Measurements from ENCODE around the gene TMEM255B.
"Not testable (repeated sequence)": the region's sequence is repeated elsewhere in the genome, so short reads cannot be mapped to it uniquely, and the experiment has no call there.

The TMEM255B gene

DNA sequence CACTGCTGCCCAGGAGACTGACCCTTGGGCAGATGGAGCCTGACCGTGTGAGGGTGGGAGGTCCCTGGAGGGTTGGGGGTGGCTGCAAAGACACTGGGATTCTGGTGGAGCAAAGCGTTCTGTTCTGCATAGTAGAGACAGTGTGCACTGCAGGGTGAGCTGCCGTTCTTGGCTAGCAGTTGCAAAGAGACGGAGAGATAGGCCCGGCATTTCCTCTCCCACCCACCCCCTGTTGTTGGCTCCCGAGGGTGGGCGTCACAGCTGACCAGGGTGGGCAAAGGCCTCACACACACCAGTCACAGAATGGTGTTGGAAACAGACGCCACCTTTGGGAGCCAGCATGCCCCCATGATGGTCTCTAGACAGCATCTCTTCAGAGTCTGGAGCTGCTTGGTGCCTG is 11.4 kb downstream of the TMEM255B start:
- DNase-seq = no peak

DNA sequence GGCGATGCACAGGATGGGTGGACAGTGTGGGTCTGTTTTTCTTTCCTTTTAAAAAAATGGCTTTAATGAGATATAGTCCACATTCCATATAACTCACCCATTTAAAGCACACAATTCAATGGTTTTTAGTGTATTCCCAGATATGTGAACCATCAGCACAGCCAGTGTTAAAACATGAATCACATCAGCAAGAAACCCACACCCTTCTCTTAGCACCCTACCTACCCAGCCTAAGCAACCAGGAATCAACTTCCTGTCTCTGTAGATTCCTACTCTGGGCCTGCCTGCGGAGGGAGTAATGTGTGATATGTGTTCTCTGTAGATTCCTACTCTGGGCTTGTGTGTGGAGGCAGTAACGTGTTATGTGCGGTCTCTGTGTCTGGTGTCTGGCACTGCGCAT is 11.9 kb downstream of the TMEM255B start:
- DNase-seq = no peak

DNA sequence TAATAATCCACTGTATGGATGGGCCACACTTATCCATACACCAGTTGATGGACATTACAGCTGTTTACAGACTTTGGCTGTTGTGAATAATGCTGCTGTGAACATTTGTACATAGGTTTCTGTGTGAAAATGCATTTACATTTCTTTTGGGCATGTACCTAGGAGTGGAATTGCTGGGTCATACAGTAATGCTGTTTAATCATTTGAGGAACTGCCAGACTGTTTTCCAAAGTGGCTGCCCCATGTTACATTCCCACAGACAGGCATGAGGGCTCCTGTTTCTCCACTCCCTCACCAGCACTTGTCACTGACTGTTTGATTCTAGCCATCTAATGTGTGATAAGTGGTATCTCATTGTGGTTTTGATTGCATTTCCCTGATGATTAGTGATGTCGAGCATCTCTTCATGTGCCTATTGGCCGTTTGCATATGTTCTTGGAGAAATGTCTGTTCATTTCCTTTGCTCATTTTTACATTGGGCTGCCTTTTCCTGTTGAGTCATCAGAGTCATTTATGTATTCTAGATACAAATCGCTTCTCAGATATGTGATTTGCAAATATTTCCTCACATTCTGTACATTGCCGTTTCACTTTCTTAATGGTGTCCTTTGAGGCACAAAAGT is 12.8 kb downstream of the TMEM255B start:
- no peak for DNase-seq

DNA sequence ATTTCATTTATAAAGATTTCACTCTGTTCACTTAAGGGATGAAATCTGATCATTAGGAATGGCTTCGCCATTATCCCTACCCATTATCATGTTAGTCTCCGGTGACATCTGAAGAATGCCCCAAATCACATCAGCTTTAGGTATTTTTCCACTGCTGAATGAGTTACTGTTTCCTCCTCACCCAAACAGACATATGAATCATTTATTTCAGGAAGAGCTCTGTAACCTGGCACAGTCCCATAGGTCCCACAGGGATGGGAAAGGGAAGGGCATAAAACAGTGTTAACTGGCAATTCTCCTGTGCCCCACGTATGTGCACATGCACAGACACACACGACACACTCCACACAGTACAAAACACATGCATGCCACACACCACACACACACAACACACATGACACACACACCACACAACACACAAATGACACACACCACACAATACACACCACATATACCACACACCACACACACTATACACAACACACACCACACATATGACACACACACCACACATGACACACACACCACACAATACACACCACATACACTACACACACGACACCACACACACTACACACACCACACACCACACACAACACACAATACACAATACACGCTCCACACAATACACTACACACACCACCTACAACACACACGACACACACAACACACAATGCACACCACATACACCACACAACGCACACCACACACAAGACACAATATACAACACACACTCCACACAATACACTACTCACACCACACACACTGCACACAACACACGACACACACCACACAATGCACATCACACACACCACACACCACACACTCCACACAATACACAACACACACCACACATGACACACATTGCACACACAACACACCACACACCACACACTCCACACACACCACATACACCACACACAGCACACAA is 15.4 kb downstream of the TMEM255B start:
- no peak for DNase-seq

DNA sequence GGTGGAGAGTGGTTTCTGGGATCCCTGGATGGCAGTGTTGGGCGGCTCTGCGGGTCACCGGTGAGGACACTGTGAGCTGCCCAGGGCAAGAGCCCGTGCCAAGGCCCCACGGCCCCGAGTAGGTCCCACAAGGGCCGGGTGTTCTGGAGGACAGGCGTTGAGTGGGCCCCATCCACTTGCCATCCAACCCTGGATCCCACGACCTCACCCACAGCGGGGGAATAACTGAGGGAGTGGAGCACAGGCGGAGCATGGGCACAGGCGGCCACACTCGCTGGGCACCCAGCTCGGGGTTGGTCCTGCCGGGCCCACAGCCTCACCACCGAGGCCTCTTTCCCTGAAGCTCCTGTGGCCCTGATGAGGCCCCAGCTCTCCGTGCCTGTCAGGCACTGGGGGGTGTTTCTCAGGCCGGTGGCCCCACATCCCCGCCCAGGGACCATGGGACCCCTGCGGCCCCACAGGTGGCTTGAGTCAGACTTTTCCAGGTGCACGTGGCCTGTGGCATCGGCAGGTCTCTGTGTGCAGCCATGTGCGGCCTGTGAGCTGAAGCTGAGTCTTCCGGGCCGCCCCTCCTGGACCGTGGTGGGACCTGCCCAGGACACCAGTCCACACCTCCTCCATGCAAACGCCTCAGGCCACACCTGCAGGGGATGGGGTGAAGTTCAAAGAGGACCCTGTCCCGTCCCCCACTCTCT is 16.6 kb downstream of the TMEM255B start:
- no peak for DNase-seq

DNA sequence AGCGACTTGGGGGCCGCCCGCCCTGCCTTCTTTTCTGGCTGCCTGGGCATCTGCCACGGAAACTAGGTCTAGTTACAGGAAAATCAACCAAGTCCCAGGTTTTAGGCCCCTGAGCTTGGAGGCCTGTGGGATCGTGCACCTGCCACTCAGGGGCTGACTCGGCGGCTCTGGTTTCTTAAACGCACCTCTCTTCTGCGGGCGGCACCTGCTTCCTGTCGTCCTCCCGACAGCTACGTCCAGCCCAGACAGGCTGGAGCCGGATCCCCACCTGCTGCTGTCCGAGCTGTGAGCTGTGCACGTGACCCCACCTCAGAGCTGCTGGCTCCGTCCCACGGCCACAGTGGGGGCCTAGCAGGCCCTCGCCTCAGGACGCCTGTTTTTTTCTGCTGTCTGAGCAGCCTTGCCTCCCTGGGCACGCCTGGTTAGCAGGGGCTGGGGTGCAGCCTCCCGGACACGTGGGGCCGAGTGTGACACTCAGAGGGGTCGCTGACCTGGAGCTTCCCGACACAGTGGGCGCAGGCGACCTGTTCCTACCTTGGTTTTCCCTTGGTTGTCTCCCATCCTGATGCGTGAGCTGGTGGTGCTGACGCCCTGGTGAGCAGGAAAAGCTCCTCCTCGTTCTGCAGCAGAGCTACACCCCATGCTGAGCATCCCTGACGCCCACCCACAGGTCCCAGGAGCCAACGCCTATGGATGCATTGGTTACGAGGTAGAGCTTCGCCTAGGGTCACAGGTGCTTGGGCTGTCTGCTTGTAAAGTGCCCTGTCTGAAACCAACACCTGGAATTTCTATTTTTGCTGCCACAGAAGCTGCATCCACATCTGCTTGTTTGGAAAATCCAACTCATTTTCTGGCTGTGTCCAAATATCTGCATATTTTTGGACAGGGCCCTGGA is 17.5 kb downstream of the TMEM255B start:
- DNase-seq = no peak

DNA sequence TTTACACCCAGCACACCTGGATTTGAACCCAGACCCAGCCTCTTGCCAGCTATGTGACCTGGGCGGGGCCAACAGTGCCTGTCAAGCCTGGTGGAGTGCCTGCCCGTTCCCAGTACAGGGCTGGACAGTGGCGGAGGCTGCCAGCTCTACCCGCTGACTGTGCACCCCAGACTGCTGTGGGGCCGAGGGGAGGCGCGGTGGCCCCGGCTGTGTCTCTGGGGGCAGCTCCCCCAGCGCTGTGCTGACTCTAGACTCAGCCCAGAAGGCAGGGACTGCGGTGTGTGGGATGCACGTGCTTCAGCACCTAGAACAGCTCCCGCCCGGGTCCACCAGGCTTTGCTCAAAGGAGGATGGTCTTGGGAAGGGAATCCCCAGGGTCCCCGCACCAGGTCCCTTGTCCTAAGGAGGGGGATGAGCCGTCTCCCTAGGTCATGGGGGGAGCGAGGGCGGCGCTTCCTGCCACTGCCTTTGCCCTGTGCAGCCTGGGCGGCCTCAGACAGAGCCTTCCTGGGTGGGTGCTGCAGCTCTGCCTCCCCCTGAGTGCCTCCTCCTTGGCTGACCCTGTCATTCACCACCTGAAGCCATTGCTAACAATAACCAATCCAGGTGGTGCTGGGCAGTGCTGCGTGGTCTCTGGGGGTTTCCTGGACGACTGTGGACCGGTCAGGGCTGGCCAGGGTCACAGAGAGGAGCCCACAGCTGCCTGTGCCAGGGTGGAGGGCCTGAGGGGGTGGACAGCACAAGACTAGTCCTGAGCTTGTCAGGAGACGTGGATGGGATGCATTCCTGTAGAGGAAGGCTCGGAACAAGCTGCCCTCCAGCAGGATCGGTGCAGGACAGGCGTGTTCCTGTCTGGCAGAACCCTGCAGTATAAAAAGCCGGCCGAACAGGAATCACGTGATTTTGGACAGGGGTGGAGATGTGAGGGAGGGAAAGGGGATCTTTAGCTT is 18.6 kb downstream of the TMEM255B start:
- DNase-seq = no peak

DNA sequence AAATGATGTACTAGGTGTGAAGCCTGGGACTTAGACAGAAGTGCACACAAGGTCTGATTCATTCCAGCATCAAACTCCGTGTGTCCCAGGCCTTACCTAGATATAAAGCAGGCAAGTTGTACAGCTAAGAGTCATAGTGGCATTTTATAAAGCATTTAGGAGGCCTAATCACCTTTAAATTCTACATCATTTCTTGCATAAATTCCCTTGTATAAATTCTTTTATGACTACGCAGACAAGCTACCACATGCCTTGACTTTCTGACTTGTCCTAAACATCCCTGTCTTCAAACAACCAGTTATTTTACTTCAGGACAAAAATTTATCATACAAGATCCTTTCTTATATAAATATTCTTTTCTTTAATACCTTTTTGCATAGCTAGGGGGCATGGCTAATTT is 22.5 kb downstream of the TMEM255B start:
- DNase-seq = no peak

DNA sequence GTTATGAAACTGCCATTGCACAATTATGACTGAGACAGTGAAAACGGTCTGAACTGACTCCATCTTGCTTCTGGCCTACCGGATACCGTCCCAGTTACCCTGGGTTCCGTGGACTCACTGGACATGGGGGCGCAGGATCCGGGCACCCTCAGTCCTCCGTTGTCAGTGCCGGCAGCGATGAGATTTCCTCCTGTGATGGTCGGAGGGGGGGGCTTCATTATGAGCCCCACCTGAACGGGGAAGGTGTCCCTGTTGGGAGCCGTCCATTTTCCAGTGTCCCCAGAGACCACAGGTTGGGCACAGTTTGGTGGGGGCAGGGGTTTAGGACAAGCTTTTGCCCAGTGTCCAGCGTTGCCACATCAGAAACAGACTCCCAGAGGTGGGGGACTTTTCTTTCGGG is 23.4 kb downstream of the TMEM255B start:
- DNase-seq = no peak

DNA sequence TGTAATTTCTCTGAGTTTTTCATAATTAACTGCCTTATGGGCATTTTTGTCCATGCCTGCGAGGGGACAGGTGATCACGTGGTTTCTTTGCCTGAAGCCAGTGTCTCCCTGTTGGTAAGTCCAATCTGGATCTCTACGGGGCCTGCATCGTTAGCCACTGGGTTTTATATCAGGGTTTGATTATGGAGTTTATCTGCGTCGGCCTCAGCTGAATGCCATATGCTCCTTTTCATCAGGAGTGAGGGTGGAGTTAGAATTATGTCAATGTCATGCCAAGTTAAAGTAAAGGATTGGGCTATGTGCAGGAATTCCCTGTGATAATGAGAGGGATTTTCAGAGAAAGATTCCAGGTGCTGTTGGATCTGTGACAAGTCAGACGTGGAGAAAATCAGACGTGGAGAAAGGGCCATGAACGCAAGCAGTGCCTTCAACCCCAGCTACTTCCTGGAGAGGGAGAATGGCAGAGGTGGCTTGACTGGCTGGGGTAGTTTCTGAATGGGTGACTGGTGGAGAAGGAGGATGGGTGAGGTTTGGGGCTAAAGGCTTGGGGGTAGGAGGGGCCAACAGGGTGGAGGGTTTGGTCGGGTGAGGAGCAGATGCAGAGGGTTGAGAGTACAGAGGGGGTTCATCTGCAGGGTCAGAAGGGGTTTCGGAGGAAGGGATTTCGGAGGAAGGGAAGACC is 24.3 kb downstream of the TMEM255B start:
- DNase-seq = no peak

DNA sequence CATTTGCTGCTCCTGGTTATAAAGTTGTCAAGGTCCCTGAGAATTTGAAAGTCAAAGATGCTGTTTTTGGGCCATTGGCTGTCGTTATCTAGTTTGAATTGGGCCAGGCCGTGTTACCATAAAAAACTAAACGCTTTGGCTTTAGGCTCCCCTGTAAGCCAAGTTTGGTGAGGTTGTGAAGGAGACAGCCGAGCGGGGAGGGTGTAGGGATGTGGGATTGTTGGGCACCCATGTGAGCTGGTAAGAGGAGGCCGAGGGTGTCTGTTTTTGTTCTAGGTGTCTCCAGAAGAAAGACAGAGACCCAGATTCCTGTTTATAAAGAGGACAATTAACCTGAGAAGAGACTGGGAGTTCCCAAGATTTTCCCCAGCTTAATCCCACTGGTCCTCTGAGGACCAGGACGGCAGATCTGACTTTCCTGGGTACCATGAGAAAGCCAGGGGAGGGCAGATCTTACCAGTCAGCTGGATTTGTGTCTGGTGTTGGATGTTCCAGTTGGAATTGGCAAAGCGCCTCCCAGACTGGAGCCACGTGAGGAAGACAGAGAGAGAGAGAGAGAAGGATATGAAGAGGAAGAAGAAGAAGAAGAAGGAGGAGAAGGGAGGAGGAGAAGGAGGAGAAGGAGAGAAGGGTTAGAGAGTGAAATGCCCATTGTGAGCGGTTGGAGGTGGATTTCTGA is 25.1 kb downstream of the TMEM255B start:
- DNase-seq = no peak

DNA sequence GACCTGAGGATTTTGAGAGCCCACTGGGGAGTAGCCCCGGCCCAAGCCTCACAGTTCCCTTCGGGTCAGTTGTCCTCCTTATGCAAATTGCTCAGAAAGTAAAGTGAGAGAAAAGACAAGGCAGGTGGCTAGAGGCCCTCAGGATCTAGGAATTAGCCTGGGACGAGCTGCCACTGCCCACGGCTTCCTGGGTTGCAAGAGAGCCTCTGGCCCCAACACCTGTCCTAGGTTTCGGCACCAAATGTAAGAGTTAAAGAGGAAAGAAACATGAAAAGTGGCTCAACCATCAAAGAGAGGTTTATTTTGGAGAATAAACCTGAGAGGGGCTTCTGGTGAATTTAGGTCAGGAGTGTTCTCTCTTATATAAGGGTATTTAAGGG is 25.6 kb downstream of the TMEM255B start:
- no peak for DNase-seq

DNA sequence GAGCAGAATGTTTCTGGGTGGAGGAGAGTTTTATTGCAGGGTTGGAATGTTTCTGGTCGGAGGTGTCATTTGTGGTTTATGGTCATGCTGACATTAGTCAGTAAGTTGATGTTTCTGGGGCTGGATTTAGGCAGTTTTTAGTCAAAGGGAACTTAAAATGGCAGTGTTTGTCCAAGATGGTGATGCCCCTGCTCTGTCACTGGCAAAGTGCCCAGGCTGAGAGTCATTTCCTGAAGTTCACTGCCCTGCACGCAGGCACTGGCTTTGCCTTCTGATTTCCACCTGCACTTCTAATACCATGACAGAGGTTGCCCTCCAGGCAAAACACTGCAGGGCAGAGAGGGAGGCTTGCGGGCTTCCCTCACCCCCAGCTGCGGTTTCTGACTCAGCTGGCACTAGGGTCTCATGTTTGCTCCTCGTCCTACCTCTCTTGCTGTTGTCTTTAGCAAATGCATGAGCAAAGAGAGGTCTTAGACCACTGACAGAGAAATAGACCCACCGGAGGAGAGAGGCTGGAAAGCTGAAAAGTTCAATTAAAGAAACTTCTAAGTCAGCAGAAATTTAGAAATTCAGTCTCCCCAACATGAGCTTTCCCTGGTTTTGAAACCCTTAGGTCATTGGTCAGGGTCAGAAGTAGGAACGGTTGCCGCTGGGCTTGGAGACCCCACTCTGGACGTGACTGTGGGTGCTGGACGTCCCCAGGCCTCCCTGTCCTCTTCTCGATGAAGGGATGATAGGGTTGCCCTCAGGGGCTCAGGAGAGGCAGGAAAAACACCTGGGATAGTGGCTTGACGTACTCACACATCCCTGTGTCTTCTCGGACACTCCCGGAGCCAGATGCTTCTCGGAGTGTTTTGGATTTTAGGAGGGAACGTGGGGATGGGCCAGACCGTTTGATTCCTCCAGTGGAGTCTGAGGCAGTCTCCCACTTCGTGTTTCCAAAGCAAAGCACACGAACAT is 26.3 kb downstream of the TMEM255B start:
- no peak for DNase-seq

DNA sequence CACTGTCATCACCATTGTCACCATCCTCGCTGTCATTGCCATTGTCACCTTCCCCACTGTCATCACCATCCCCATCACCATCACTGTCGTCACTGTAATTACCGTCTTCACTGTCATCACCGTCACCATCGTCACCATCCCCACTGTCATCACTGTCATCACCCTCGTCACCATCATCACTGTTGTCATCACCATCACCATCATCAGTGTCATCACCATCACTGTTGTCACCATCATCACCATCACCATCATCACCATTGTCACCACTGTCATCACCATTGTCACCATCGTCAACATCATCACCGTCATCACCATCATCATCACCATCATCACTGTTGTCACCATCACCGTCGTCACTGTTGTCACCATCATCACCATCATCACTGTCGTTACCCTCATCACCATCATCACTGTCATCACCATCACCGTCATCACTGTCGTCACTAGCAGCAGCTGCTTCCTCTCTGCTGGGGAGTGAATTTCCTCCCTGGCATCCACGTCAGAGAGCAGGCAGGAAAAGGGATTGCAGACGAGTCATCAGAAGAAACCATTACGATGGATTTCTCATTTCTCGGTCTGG is 27.3 kb downstream of the TMEM255B start:
- no peak for DNase-seq

DNA sequence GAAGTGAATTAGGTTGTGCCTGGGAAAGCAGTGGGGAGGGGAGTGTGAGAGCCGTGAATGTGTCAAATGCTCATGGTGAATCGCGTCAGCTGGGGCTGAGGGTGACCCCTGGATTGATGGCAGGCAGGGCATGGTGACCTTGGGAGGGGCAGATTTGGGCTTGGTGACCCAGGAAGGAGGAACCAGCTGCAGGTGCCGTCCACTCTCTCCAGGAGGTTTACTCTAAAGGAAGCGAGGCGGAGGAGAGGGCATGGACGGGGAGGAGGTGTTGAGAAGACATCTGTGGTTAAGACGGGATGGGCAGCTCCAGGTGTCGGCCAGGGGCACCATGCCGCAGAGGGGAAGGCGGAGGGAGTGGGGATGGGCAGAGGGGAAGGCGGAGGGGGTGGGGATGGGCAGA is 28.7 kb downstream of the TMEM255B start:
- no peak for DNase-seq

DNA sequence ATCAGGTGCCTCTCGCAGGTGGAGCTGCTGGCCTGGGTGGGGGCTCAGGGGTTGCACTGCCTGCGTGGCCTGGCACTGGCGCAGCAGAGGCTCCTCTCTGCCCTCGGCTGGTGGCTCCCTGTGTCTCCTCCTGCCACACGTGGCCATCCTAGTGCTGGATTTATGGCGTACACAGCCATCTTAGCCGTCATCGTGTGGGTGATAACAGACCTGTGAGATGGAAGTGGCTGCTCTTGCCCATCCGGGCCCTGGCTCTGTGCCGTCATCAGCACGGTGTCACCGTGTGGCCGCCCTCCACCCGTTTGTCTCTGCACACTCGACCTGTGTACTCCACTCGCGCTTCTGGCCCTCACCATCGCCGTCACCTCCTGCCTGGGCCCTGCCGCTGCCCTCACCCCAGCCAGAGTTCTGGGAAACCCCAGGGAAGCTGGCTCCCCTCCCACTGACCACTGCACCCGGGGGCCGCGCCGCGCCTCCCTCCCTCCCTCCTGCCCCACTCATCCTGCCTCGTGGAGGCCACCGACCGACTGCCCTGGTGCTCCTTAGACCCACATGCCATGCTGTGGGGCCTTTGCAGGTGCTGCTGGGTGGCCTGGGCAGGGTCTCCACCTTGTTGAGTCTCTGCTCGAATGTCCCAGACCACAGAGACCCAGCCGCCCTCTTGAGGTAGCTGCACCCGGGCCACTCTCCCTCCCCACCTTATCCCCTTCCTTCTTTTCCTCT is 29.5 kb downstream of the TMEM255B start:
- DNase-seq = no peak

DNA sequence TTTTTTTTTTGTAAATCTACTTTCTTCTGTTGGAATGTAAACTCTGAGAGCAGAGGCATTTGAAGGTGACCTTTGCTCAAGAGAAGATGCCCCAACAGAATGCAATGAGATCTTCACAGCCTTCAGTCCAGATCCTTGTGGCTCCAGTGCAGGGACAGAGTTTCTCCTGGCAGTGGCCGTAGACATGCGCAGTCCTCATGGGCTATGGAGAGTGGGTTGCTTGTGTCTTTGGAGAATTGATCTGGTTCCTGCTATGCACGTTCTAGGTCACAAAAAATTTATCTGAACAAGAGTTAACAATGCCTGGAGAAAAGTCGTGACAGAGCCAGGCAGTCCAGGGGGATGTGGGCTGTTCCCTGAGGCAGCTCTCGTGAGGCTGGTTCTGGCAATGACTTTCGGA is 30.1 kb downstream of the TMEM255B start:
- no peak for DNase-seq

DNA sequence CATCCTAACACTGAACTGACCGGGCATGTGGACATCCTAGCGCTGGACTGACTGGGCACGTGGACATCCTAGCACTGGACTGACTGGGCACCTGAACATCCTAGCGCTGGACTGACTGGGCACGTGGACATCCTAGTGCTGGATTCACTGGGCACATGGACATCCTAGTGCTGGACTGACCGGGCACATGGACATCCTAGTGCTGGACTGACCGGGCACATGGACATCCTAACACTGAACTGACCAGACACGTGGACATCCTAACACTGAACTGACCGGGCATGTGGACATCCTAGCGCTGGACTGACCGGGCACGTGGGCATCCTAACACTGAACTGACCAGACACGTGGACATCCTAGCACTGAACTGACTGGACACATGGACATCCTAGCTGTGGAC is 30.9 kb downstream of the TMEM255B start:
- not testable (repeated sequence) for DNase-seq

All from NCI-H1436 treated with DMSO at 0.1 percent for 48 hours (cell line).